GM20000 (cell line): ENCODE data around the gene MED13.
"Not testable (repeated sequence)": the region's sequence is repeated elsewhere in the genome, so short reads cannot be mapped to it uniquely, and the experiment has no call there.

Source experiments
- DNase-seq: peaks from one replicate; pipeline ENCODE4 v3.0.0; 2012; ENCODE audit warnings: low spot score
- CTCF ChIP-seq: IDR thresholded peaks from 2 replicates; pipeline ENCODE4 v1.5.1; 2012; ENCODE audit warnings: mild to moderate bottlenecking, control low read depth; ENCODE audit errors: extremely low read depth, missing control alignments

MED13 gene

GRCh38 chr17:61947367-61948078 lies 117.6 kb downstream of the MED13 start:
- TF ChIP-seq CTCF, result no peak
- no peak for DNase-seq

GRCh38 chr17:61946359-61946758 lies 118.7 kb downstream of the MED13 start:
- TF ChIP-seq CTCF, result no peak
- DNase-seq, result no peak

GRCh38 chr17:61943117-61943516 lies 122.0 kb downstream of the MED13 start:
- TF ChIP-seq CTCF, result no peak
- DNase-seq, result no peak

- no peak for DNase-seq
- TF ChIP-seq CTCF, result no peak
These were observed 123.0 kb downstream of the MED13 start for GRCh38 chr17:61942085-61942484.

- no peak for DNase-seq
- TF ChIP-seq CTCF, result no peak
These were observed 137.0 kb downstream of the MED13 start for GRCh38 chr17:61928101-61928436.

- DNase-seq, result peak; percentile 92
- no peak for TF ChIP-seq CTCF
These were observed 137.6 kb downstream of the MED13 start, which contains the start of gene INTS2 for GRCh38 chr17:61927208-61928100. Gene INTS2, minus strand, starts transcription at chr17:61927982. Its CDS starts 1,338 bp downstream, at chr17:61926644.

- DNase-seq, result no peak
- no peak for TF ChIP-seq CTCF
These were observed 138.3 kb downstream of the MED13 start for GRCh38 chr17:61926826-61927207.

- DNase-seq, result not testable (repeated sequence)
These were observed 149.9 kb downstream of the MED13 start for GRCh38 chr17:61915162-61915561.
